DND-41 (cell line): ENCODE measurements around the gene HP1BP3.

Source experiments
- ATAC-seq: fragments of 200-7000 bp; cut with Tn5 transposase; 3 replicates; pipeline ENCODE4 v1.9.1; 2021; ENCODE audit warnings: low read depth; ENCODE audit not compliant: insufficient read depth
- DNase-seq: peaks from one replicate; pipeline ENCODE4 v3.0.0-alpha.2; 2020
- H2AFZ ChIP-seq: 2 replicates; pipeline ENCODE4 v1.6.0; 2012; ENCODE audit warnings: low read depth, low read length
- H3K27ac ChIP-seq: 2 replicates; pipeline ENCODE4 v1.5.1; 2012; ENCODE audit warnings: low read length, inconsistent platforms
- H3K27me3 ChIP-seq: fragments of 200-600 bp; sonication (generic); 2 replicates; pipeline ENCODE4 v1.6.0; 2012; ENCODE audit warnings: low read length, mild to moderate bottlenecking, inconsistent platforms; ENCODE audit not compliant: insufficient read depth, poor library complexity
- H3K36me3 ChIP-seq: 2 replicates; pipeline ENCODE4 v1.5.1; 2012; ENCODE audit warnings: low read length, inconsistent platforms; ENCODE audit not compliant: insufficient read depth
- H3K4me1 ChIP-seq: 2 replicates; pipeline ENCODE4 v1.5.1; 2012; ENCODE audit warnings: mild to moderate bottlenecking, low read length; ENCODE audit not compliant: insufficient read depth
- H3K4me2 ChIP-seq: 2 replicates; pipeline ENCODE4 v1.6.0; 2012; ENCODE audit warnings: mild to moderate bottlenecking, moderate library complexity, low read length, inconsistent platforms; ENCODE audit not compliant: insufficient read depth
- H3K4me3 ChIP-seq, 2 experiments: fragments of 200-600 bp in 1 of 2; shearing (Covaris generic) in 1 of 2; 2 replicates each; pipeline ENCODE4 v1.5.1; 2012 to 2016; ENCODE audit warnings: inconsistent platforms in 2 of 2, low read length in 2 of 2, mild to moderate bottlenecking in 2 of 2, low read depth in 1 of 2, moderate library complexity in 1 of 2
- H3K79me2 ChIP-seq: 2 replicates; pipeline ENCODE4 v1.6.0; 2012; ENCODE audit warnings: low read length, inconsistent platforms; ENCODE audit not compliant: insufficient read depth
- H3K9ac ChIP-seq: 2 replicates; pipeline ENCODE4 v1.6.0; 2012; ENCODE audit warnings: low read depth, mild to moderate bottlenecking, inconsistent platforms, low read length, moderate library complexity
- H3K9me3 ChIP-seq: 2 replicates; pipeline ENCODE4 v1.5.1; 2012; ENCODE audit warnings: low read length, moderate library complexity, mild to moderate bottlenecking, inconsistent platforms; ENCODE audit not compliant: insufficient read depth, severe bottlenecking
- H4K20me1 ChIP-seq: 2 replicates; pipeline ENCODE4 v1.6.0; 2012; ENCODE audit warnings: low read length; ENCODE audit not compliant: insufficient read depth
- EZH2 ChIP-seq: IDR thresholded peaks from 3 replicates; pipeline ENCODE4 v1.6.1; 2012; ENCODE audit warnings: borderline replicate concordance, low read depth, mild to moderate bottlenecking, moderate library complexity, low read length, inconsistent platforms; ENCODE audit not compliant: severe bottlenecking
- TF ChIP-seq, protein P1 (sequence below): IDR thresholded peaks from 2 replicates; pipeline ENCODE4 v1.5.1; 2012; ENCODE audit warnings: borderline replicate concordance, low read length, moderate library complexity, mild to moderate bottlenecking; ENCODE audit not compliant: poor library complexity, severe bottlenecking; ENCODE audit errors: extremely low read depth

HP1BP3 gene

DNA sequence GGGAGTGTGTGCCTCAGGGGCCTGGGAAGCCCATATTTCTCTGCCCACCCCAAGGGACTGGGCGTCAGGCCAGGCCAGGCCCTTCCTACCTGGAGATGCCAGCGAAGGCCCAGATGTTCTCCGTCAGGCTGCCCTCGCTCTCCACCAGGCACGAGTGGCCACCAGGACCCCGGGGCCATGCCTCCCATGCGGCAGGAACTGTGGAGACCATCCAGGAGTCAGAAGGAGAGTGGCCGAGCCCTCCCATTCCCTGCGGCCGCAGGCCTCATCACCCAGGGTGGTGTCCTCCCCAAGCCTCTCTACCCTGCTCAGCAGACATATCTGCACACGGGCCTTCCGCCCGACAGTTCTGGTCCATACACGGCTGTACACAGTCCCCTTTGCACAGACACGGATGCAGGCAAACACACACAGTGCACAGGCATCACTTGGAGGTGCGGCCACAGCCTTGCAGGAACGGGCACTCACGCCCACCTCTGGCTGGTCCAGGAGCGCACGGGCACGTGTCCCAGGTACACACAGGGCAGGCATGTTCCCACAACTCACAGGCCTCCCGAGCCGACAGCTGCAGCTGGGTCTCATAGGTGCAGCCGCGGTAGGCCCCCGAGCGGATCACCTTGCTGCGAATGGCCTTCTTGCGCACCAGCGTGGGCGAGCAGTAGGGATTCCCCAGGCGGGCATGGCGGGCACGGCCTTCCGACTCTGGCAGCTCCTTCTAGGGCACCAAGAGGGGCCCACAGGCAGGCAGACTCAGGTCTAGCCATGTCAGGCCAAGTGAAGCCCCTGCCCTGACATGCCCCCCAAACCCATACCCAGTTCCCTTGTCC lies 63.4 kb downstream of the HP1BP3 start:
- Histone ChIP-seq H2AFZ (no peak overlapping the region), H3K27ac (no peak overlapping the region), H3K4me1 (no peaks in the 10 kb centered on the region), H4K20me1 (no peaks in the 10 kb centered on the region; the same call in 1 of the 2 replicates), H3K9ac (no peak overlapping the region), H3K36me3 (no peaks in the 10 kb centered on the region), H3K79me2 (no peaks in the 10 kb centered on the region), H3K4me3 (no peak overlapping the region), H3K9me3 (no peaks in the 10 kb centered on the region), H3K4me2 (no peak overlapping the region), H3K27me3 (peaks cover 8% of the 10 kb centered on the region)
- DNase-seq (no peak), ATAC-seq (no peak)
- TF ChIP-seq, protein P1, sequence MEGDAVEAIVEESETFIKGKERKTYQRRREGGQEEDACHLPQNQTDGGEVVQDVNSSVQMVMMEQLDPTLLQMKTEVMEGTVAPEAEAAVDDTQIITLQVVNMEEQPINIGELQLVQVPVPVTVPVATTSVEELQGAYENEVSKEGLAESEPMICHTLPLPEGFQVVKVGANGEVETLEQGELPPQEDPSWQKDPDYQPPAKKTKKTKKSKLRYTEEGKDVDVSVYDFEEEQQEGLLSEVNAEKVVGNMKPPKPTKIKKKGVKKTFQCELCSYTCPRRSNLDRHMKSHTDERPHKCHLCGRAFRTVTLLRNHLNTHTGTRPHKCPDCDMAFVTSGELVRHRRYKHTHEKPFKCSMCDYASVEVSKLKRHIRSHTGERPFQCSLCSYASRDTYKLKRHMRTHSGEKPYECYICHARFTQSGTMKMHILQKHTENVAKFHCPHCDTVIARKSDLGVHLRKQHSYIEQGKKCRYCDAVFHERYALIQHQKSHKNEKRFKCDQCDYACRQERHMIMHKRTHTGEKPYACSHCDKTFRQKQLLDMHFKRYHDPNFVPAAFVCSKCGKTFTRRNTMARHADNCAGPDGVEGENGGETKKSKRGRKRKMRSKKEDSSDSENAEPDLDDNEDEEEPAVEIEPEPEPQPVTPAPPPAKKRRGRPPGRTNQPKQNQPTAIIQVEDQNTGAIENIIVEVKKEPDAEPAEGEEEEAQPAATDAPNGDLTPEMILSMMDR: no peak
- TF ChIP-seq EZH2: no peak

DNA sequence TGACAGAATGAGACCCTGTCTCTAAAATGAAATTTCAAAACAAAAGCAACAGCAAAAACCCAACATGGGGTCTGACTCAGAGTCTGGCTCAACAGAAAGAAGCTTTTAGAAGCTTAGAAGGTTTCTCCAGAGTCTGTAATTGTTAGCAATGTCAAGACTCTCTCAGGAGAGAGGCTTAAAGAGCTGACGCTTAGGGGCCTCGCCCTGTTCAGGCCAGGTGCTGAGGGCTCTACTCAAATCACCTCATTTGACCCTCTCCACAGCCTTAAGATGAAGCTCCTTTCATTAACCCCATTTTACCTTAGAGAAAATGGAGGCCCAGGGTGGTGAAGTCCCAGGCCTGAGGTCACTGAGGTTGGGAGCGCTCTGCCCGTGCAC lies 64.0 kb downstream of the HP1BP3 start:
- DNase-seq: no peak
- Histone ChIP-seq H2AFZ (no peak overlapping the region), H3K27me3 (peaks cover 10% of the 10 kb centered on the region), H3K9ac (no peak overlapping the region), H4K20me1 (no peaks in the 10 kb centered on the region; the same call in 1 of the 2 replicates), H3K27ac (no peak overlapping the region), H3K79me2 (no peaks in the 10 kb centered on the region), H3K9me3 (no peaks in the 10 kb centered on the region), H3K36me3 (no peaks in the 10 kb centered on the region), H3K4me1 (peaks cover 1% of the 10 kb centered on the region; the same call in 1 of the 2 replicates), H3K4me2 (no peak overlapping the region), H3K4me3 (no peak overlapping the region)
- no peak for ATAC-seq
- TF ChIP-seq EZH2: no peak
- TF ChIP-seq, protein P1: no peak

DNA sequence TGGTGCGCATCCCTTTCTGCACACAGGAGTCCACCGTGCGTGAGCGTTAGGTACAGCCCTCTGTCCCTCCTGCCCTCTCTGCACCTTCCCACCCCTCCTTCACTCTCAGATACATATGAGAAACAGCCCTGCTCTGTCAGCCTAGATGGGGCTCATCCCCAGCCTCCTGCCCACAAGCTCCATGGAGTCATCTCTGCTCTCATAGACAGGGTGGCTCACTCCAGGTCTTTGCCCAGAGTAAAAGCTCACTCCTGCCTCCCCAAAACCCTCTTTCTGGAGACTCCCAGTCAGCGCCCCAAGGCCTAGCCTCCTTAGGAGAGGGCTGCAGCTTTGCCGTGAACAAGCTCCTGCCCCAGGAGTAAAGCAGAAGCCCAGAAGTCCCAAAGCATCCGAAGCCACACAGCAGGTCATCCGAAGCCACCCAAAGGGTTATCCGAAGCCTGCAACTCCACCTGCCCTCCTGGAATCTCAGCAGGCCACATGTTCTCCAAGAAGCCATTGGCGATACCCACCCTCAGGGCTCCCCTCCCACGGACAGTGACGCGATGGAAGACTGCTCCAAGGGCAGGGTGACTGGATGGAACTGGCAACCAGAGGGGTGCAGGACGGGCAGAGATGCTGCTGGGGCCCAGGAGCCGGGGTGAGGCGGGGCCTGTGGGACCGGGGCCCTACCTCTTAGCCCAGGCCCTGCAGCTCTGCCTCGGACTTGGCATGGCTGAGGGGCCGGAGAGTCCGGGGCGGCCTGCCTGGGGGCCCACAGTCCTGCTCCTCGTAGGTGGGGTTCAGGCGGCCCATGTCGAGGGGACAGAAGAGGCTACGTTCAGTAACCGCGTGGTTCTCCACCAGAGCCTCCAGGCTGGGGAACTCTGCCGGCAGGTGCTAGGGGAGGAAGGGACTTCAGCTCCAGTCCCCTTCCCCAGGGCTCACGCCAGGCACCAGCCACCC lies 65.7 kb downstream of the HP1BP3 start:
- Histone ChIP-seq H3K27ac (no peak overlapping the region), H3K9me3 (no peaks in the 10 kb centered on the region), H3K4me2 (no peak overlapping the region), H3K36me3 (no peaks in the 10 kb centered on the region), H3K27me3 (peaks cover 18% of the 10 kb centered on the region), H3K4me3 (no peak overlapping the region), H4K20me1 (no peaks in the 10 kb centered on the region; the same call in 1 of the 2 replicates), H2AFZ (no peak overlapping the region), H3K4me1 (peaks cover 10% of the 10 kb centered on the region), H3K9ac (no peak overlapping the region), H3K79me2 (no peaks in the 10 kb centered on the region)
- DNase-seq (no peak), ATAC-seq (no peak)
- TF ChIP-seq, protein P1: no peak
- TF ChIP-seq EZH2: no peak
